ENCODE measurements around the gene SMARCE1.

Gene SMARCE1

DNA sequence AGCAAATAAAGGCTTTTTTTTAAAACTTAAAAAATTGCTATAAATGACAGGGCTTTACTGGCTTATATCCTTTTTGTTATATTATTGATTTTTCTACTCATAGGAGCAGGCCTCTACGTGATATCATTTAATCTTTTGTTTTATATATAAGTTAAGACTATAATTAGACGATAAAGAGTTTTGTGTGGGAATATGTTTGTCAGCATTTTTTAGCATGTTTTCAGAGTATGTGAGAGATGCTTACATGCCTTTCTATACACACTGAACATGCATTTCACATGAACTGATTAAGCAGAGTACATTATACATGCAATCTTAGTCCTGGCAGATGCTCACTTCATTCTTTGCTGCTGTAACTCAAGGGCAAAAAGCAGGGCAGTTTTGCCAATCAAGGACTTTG is 25.0 kb upstream of the SMARCE1 start:
- H3K4me1 ChIP-seq (ENCODE audit: control insufficient read depth, low read depth, low read length), result no peaks in the 10 kb centered on the region
- H3K9ac ChIP-seq (ENCODE audit: low read length), result no peak overlapping the region
- H3K9me3 ChIP-seq (ENCODE audit: control insufficient read depth, low read depth, low read length), result no peaks in the 10 kb centered on the region
- no peak overlapping the region for H3K4me3 ChIP-seq (ENCODE audit: low read length)
- no peak overlapping the region for H3K27ac ChIP-seq (ENCODE audit: low read length)
- no peaks in the 10 kb centered on the region for H3K27me3 ChIP-seq (ENCODE audit: control insufficient read depth, insufficient read depth, low read length)
- H3K36me3 ChIP-seq (ENCODE audit: control insufficient read depth, low read depth, low read length), result no peaks in the 10 kb centered on the region

GRCh38 chr17:40671282-40671681 is 23.7 kb upstream of the SMARCE1 start:
- Histone ChIP-seq H3K9ac (ENCODE audit: low read length) (no peak overlapping the region), H3K27me3 (ENCODE audit: control insufficient read depth, insufficient read depth, low read length) (no peaks in the 10 kb centered on the region), H3K27ac (ENCODE audit: low read length) (no peak overlapping the region), H3K4me1 (ENCODE audit: control insufficient read depth, low read depth, low read length) (no peaks in the 10 kb centered on the region), H3K9me3 (ENCODE audit: control insufficient read depth, low read depth, low read length) (no peaks in the 10 kb centered on the region), H3K36me3 (ENCODE audit: control insufficient read depth, low read depth, low read length) (no peaks in the 10 kb centered on the region), H3K4me3 (ENCODE audit: low read length) (no peak overlapping the region)

DNA sequence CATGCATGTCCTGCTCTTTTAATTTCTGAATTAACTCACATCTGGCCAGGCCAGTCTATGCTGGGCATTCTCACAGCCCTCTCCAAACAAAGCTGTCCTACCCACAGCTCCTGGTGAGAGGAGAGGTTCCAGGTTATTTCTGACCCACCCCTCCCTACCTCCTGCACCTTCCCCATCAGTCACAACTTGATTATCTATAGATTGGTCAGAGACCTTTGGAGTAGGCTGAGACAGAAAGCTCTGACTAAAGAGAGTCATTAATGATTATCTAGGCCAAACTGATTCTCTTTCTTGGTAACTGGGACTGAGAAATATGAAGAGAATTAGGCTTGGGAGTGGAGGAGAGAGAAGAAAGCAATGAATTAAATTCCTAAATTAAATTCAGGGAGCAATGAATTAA is 18.7 kb upstream of the SMARCE1 start:
- no peaks in the 10 kb centered on the region for H3K36me3 ChIP-seq (ENCODE audit: control insufficient read depth, low read depth, low read length)
- H3K4me3 ChIP-seq (ENCODE audit: low read length), result no peak overlapping the region
- H3K9me3 ChIP-seq (ENCODE audit: control insufficient read depth, low read depth, low read length), result no peaks in the 10 kb centered on the region
- H3K27ac ChIP-seq (ENCODE audit: low read length), result no peak overlapping the region
- H3K27me3 ChIP-seq (ENCODE audit: control insufficient read depth, insufficient read depth, low read length), result no peaks in the 10 kb centered on the region
- peaks cover 4% of the 10 kb centered on the region for H3K4me1 ChIP-seq (ENCODE audit: control insufficient read depth, low read depth, low read length)
- no peak overlapping the region for H3K9ac ChIP-seq (ENCODE audit: low read length)

DNA sequence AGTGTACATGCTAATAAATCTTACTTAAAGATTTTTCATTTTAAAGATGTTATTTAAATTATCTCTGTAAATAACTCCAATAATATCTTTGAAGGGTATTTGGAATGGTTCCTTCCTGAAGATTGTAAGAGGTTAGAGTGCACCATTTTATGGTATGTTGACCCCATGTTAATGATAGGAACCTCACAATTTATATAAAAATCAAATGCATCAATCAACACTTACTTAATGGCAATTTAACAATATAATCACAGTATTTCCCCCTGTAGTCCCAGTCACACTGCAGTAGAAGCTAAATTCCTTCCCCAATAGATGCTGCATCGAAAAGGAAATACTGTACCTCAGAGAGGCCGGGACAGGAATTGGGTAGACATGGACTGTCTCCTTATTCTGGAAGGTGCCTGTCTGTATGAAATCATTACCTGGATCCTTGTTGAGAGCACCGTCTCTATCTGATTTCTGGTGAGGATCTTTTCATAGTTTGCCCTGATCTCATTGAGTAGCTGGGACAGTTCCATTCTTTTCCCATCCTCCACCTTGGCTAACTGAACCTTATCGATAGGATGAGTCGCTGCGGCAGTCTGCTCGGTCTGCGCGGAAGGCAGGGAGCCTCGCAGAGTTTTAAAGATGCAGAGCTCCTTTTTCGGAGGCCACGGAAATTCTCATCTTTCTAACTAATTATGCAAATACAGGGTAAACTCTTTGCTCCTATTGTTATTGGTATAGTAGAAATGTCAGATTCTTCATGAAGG is 17.1 kb upstream of the SMARCE1 start, which contains the start of gene KRT222:
KRT222 (minus strand) TSS at position 596 of the 752 bp plus-strand sequence; CDS start at position 518, 78 bp downstream.
- H3K36me3 ChIP-seq (ENCODE audit: control insufficient read depth, low read depth, low read length), result no peaks in the 10 kb centered on the region
- H3K9me3 ChIP-seq (ENCODE audit: control insufficient read depth, low read depth, low read length), result no peaks in the 10 kb centered on the region
- H3K9ac ChIP-seq (ENCODE audit: low read length), result no peak within 1 kb of the TSS
- peak within 1 kb of the TSS; percentile 57 for H3K4me3 ChIP-seq (ENCODE audit: low read length)
- no peak within 1 kb of the TSS for H3K27ac ChIP-seq (ENCODE audit: low read length)
- H3K27me3 ChIP-seq (ENCODE audit: control insufficient read depth, insufficient read depth, low read length), result no peaks in the 10 kb centered on the region
- H3K4me1 ChIP-seq (ENCODE audit: control insufficient read depth, low read depth, low read length), result peaks cover 4% of the 10 kb centered on the region

DNA sequence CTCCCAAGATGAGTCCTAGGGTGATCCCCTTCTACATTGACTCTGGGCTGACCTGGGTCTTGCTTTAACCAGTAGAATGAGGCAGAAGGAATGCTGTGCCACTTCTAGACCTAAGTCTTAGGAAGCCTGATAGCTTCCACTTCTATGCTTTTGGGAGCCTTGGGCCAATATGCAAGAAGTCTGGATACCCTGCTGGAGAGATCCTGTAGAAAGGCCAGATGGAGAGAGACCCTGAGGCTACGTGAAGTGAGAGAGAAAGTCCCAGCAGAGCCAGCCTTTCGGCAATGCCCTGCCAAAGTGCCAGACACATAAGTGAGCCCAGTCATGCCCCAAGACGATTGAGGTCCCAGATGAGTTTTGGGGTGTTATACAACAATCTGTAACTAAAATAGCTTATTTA is 15.6 kb upstream of the SMARCE1 start:
- Histone ChIP-seq H3K27ac (ENCODE audit: low read length) (no peak overlapping the region), H3K4me1 (ENCODE audit: control insufficient read depth, low read depth, low read length) (peaks cover 4% of the 10 kb centered on the region), H3K27me3 (ENCODE audit: control insufficient read depth, insufficient read depth, low read length) (no peaks in the 10 kb centered on the region), H3K4me3 (ENCODE audit: low read length) (no peak overlapping the region), H3K9me3 (ENCODE audit: control insufficient read depth, low read depth, low read length) (no peaks in the 10 kb centered on the region), H3K36me3 (ENCODE audit: control insufficient read depth, low read depth, low read length) (no peaks in the 10 kb centered on the region), H3K9ac (ENCODE audit: low read length) (no peak overlapping the region)

- Histone ChIP-seq H3K27me3 (ENCODE audit: control insufficient read depth, insufficient read depth, low read length) (no peaks in the 10 kb centered on the region), H3K9me3 (ENCODE audit: control insufficient read depth, low read depth, low read length) (no peaks in the 10 kb centered on the region), H3K27ac (ENCODE audit: low read length) (no peak overlapping the region), H3K36me3 (ENCODE audit: control insufficient read depth, low read depth, low read length) (no peaks in the 10 kb centered on the region), H3K4me3 (ENCODE audit: low read length) (no peak overlapping the region), H3K9ac (ENCODE audit: low read length) (no peak overlapping the region), H3K4me1 (ENCODE audit: control insufficient read depth, low read depth, low read length) (peaks cover 4% of the 10 kb centered on the region)
Measured at GRCh38 chr17:40659911-40660310, 12.3 kb upstream of the SMARCE1 start.

DNA sequence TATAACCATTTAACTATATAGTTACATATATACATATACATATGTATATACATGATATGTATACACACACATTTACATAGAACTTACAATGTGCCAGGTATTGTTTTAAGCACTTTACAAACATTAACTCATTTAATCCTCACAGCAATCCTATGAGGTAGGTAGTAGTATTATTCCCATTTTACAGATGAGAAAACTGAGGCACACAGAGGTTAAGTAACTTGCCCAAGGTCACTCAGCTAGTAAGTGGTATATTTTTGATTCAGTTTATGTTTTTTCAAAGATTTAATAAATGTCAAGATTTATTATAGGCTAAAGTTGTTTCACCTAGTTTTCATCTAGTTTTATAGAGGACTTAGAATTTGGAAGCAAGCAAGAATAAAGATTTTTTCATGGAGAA is 10.8 kb upstream of the SMARCE1 start:
- H3K36me3 ChIP-seq (ENCODE audit: control insufficient read depth, low read depth, low read length), result no peaks in the 10 kb centered on the region
- no peaks in the 10 kb centered on the region for H3K27me3 ChIP-seq (ENCODE audit: control insufficient read depth, insufficient read depth, low read length)
- no peaks in the 10 kb centered on the region for H3K9me3 ChIP-seq (ENCODE audit: control insufficient read depth, low read depth, low read length)
- H3K9ac ChIP-seq (ENCODE audit: low read length), result no peak overlapping the region
- H3K4me3 ChIP-seq (ENCODE audit: low read length), result no peak overlapping the region
- no peaks in the 10 kb centered on the region for H3K4me1 ChIP-seq (ENCODE audit: control insufficient read depth, low read depth, low read length)
- no peak overlapping the region for H3K27ac ChIP-seq (ENCODE audit: low read length)

GRCh38 chr17:40651939-40652338 is 4.3 kb upstream of the SMARCE1 start:
- no peaks in the 10 kb centered on the region for H3K9me3 ChIP-seq (ENCODE audit: control insufficient read depth, low read depth, low read length)
- no peaks in the 10 kb centered on the region for H3K27me3 ChIP-seq (ENCODE audit: control insufficient read depth, insufficient read depth, low read length)
- H3K36me3 ChIP-seq (ENCODE audit: control insufficient read depth, low read depth, low read length), result no peaks in the 10 kb centered on the region
- no peak overlapping the region for H3K27ac ChIP-seq (ENCODE audit: low read length)
- no peak overlapping the region for H3K9ac ChIP-seq (ENCODE audit: low read length)
- H3K4me1 ChIP-seq (ENCODE audit: control insufficient read depth, low read depth, low read length), result peaks cover 4% of the 10 kb centered on the region
- H3K4me3 ChIP-seq (ENCODE audit: low read length), result no peak overlapping the region

GRCh38 chr17:40648384-40648968 is 858 bp upstream of the SMARCE1 start:
- Histone ChIP-seq H3K27ac (ENCODE audit: low read length) (peak overlapping the region; percentile 91), H3K9ac (ENCODE audit: low read length) (peak overlapping the region; percentile 98)

GRCh38 chr17:40646791-40647623 is 611 bp downstream of the SMARCE1 start:
- peak overlapping the region; percentile 98 for H3K9ac ChIP-seq (ENCODE audit: low read length)
- H3K9me3 ChIP-seq (ENCODE audit: control insufficient read depth, low read depth, low read length), result no peaks in the 10 kb centered on the region
- H3K36me3 ChIP-seq (ENCODE audit: control insufficient read depth, low read depth, low read length), result peaks cover 40% of the 10 kb centered on the region
- H3K4me1 ChIP-seq (ENCODE audit: control insufficient read depth, low read depth, low read length), result peaks cover 15% of the 10 kb centered on the region
- no peaks in the 10 kb centered on the region for H3K27me3 ChIP-seq (ENCODE audit: control insufficient read depth, insufficient read depth, low read length)
- peak overlapping the region; percentile 91 for H3K27ac ChIP-seq (ENCODE audit: low read length)
- H3K4me3 ChIP-seq (ENCODE audit: low read length), result peak overlapping the region; percentile 85

More at GRCh38 chr17:40648384-40648968, 858 bp upstream of the SMARCE1 start:
- Histone ChIP-seq H3K36me3 (ENCODE audit: control insufficient read depth, low read depth, low read length) (peaks cover 25% of the 10 kb centered on the region), H3K9me3 (ENCODE audit: control insufficient read depth, low read depth, low read length) (no peaks in the 10 kb centered on the region), H3K27me3 (ENCODE audit: control insufficient read depth, insufficient read depth, low read length) (no peaks in the 10 kb centered on the region), H3K4me3 (ENCODE audit: low read length) (peak overlapping the region; percentile 85), H3K4me1 (ENCODE audit: control insufficient read depth, low read depth, low read length) (peaks cover 15% of the 10 kb centered on the region)

DNA sequence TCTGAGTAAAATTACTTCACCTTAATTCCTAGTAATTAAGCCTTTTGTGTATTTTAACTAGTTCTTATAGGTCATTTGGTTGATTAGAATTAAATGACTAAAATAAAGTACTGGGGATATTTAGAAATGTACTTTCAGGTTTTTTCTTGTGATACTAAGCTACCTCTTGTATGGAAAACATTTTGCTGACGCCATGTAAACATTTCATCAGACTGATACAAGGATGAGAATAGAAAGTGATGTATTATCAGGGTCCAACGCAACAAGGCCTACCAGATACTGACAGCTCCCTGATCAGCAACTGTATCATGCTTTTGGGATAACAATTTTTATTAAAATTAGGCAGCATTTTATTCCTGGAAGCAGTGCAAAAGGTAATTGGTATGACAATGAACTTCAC is 1.7 kb downstream of the SMARCE1 start:
- Histone ChIP-seq H3K27me3 (ENCODE audit: control insufficient read depth, insufficient read depth, low read length) (no peaks in the 10 kb centered on the region), H3K4me3 (ENCODE audit: low read length) (peak overlapping the region; percentile 85), H3K9ac (ENCODE audit: low read length) (no peak overlapping the region)

More for the DNA sequence above, 1.7 kb downstream of the SMARCE1 start:
- Histone ChIP-seq H3K9me3 (ENCODE audit: control insufficient read depth, low read depth, low read length) (no peaks in the 10 kb centered on the region), H3K27ac (ENCODE audit: low read length) (no peak overlapping the region), H3K4me1 (ENCODE audit: control insufficient read depth, low read depth, low read length) (peaks cover 15% of the 10 kb centered on the region), H3K36me3 (ENCODE audit: control insufficient read depth, low read depth, low read length) (peaks cover 50% of the 10 kb centered on the region)
